ENCODE measurements around the gene PRR22.

Gene PRR22

GRCh38 chr19:5814123-5814851 is 29.7 kb upstream of the PRR22 start:
- in situ Hi-C loops (cut with MboI; ENCODE audit: low sequenced_read_pairs), result no loop called here

DNA sequence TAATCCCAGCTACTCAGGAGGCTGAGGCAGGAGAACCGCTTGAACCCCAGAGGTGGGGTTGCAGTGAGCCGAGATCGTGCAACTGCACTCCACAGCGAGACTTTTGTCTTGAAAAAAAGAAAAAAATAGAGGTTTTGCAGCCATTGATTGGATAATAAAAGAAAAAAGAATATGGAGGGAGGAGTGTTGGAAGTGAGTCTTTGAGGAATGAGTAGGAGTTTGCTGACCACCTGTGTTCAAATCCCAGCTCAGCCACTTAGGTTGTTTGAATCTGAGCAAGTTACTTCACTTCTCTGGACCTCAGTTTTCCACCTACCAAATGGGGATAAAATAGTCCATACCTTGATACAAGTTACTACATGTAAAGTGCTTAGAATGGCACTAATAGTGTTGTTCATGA is 26.6 kb upstream of the PRR22 start:
- in situ Hi-C loops (cut with MboI; ENCODE audit: low sequenced_read_pairs), result no loop called here

- in situ Hi-C loops (cut with MboI; ENCODE audit: low sequenced_read_pairs), result loop anchor here (10.0 kb wide), 1 partner anchor 215 kb away; no protein-coding TSS in a partner anchor
Observed at GRCh38 chr19:5809469-5809868, 24.9 kb upstream of the PRR22 start.

- in situ Hi-C loops (cut with MboI; ENCODE audit: low sequenced_read_pairs), result loop anchor here (10.0 kb wide), 1 partner anchor 216 kb away; no protein-coding TSS in a partner anchor
Observed at GRCh38 chr19:5809053-5809452, 24.5 kb upstream of the PRR22 start.

DNA sequence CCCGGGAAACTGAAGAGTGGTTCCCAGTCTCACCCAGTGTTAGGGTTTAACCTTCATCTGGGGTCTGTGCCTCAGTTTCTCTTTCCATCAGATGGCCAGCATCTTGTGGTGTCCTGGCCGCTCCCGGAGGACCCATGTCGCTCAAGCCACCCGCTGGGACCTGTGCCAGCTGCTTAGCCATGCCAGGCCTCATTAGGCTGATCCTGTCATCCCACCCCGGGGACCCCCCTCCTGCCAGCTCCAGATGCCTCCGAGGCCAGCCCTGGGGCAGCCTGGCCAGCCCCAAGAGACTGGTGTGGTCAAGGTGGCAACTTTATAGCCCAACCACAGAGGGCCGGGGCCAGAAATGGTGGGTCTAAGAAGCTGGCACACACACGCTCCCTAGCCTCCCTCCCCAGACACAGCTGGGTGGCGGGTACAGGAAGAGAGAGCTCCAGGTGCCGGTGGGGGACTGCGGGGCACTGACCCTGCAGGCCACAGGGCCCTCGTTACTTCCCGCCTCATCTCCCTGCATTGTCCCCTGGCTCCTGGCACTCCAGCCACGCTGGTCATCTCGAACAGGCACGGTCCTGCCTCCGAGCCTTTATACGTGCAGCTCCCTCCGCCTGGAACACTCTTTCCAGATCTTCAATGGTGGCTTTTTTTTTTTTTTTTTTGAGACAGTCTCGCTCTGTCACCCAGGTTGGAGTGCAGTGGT is 23.7 kb upstream of the PRR22 start:
- in situ Hi-C loops (cut with MboI; ENCODE audit: low sequenced_read_pairs), result loop anchor here (10.0 kb wide), 1 partner anchor 217 kb away; no protein-coding TSS in a partner anchor

DNA sequence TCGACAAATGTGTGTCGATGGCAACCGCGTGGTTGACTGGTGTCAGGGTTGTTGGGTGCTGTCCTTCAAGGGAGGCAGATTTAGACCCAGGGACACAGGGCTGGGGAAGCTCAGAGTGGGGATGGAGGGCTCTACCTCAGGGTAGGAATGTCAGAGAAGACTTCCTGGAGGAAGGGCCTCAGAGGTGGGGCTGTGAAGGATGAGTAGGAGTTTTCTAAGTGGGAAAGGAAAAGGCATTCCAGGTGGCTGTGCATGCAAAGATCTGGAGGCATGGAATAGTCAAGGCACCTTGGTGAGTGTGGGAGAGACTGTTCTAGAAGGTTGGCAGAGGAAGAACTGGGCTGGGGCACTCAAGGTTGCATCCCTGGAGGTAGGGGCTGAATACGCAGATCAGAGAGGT is 22.4 kb upstream of the PRR22 start:
- in situ Hi-C loops (cut with MboI; ENCODE audit: low sequenced_read_pairs), result loop anchor here (10.0 kb wide), 1 partner anchor 218 kb away; no protein-coding TSS in a partner anchor

- in situ Hi-C loops (cut with MboI; ENCODE audit: low sequenced_read_pairs), result loop anchor here (10.0 kb wide), 1 partner anchor 219 kb away; no protein-coding TSS in a partner anchor
Observed at GRCh38 chr19:5806133-5806489, 21.6 kb upstream of the PRR22 start.

DNA sequence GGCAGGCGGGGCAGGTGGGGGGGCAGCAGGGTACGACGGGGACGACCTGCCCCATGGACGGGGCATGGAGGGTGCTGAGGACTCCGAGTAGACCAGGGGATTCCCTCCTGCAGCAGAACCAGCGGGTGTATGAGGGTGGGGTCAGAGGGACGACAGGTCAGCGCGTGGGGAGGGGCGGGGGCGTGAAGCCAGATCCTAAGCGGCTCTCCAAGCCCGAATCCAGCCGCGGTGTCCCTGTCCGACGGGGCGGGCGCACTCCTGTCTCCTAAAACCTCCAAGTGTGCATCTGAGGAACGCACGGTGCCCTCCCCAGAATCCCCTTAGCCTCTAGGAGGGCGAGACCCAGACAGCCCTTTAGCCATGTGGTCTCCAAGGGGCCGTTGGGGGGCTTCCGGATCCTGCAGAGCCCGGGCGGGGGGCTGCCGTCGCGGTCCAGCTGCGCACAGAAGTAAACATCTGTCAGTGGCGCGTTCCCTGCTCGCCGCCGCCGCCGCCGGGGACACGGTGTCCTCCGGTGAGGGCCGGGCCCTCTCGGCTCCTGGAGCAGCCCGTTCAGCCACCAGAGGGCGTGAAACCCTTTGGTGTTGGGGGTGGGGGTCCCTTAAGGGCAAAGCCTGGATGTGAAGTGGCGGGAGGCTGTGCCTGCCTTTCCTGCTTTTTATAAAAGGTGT is 21.1 kb upstream of the PRR22 start:
- in situ Hi-C loops (cut with MboI; ENCODE audit: low sequenced_read_pairs), result loop anchor here (10.0 kb wide), 1 partner anchor 219 kb away; no protein-coding TSS in a partner anchor

- in situ Hi-C loops (cut with MboI; ENCODE audit: low sequenced_read_pairs), result loop anchor here (10.0 kb wide), 1 partner anchor 220 kb away; no protein-coding TSS in a partner anchor
Observed at GRCh38 chr19:5804516-5805461, 20.2 kb upstream of the PRR22 start, which contains the start of gene NRTN. Gene NRTN, plus strand, starts transcription at chr19:5805067. Its CDS starts 19,099 bp downstream, at chr19:5824166.

DNA sequence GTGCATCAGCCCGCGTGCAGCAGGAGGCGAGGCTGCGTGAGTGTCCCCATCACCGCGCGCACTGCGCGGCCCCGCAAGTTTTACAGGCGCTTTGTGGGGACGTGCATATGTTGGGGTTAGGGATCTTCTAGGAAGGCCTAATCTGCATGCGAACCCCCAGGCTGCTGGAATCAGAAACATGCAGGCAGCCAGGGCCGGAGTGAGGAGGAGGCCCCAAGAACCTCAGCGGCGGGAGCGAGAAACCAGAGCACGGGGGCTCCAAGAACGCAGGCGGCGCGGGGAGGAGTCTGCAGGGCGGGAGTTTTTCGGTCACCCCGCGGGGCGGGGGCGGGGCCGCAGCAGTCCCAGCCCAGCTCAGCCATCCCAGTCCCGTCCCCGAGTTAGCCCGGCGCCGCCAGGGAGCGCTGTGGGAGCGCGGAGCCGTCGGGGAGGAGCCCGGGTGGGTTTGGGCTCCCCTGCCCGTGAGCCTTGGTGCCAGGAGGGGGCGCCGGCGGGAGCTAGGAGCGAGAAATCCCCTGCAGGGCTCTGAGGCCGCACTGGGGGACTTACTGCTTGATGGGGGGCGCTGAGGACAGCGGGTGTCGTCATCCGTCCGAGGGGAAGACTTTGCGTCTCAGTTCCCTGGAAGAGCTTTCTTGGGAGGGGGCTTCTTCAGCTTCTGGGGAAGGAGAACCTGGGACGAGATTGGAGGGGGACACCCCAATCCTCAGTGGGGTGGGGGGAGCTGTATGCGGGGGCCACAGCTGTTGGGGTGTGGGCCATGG is 19.4 kb upstream of the PRR22 start:
- in situ Hi-C loops (cut with MboI; ENCODE audit: low sequenced_read_pairs), result loop anchor here (10.0 kb wide), 1 partner anchor 221 kb away; no protein-coding TSS in a partner anchor

GRCh38 chr19:5803441-5803751 is 18.9 kb upstream of the PRR22 start:
- in situ Hi-C loops (cut with MboI; ENCODE audit: low sequenced_read_pairs), result loop anchor here (10.0 kb wide), 1 partner anchor 221 kb away; no protein-coding TSS in a partner anchor

DNA sequence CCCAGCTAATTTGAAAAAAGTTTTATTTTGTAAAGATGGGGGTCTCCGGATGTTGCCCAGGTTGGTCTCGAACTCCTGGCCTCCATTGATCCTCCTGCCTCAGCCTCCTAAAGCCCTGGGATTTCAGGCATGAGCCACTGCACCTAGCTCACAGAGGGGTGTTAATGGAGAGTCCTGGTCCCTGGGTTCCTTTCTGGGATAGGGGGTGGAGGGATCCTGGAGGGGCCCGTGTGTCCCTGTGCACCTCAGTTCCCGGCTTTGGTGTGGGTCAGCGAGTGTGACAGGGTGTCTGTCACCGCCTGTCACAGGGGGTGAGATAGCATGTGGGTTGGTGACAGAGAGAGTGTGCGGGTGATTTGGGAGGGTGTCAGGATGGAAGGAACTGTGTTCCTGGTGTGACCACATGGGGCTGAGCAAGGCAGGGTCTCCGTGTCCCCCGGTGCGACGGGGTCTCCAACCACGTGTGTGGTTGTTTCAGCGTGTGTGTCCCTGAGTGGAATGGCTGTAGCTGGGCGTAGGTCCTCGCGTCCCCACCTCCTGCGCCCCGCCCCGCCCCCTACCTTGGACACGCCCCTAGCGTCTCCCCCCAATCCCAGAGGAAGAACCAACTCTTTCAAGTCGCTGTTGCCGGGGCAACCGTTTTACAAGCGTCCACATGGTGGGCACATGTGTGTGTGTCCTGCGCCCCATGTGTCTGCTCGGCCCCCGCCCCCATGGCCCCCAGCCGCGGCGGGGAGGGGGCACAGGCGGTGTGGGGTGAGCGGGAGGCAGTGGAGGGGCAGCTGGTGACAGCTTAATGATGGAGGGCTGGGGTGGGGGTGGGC is 17.5 kb upstream of the PRR22 start:
- in situ Hi-C loops (cut with MboI; ENCODE audit: low sequenced_read_pairs), result loop anchor here (10.0 kb wide), 1 partner anchor 223 kb away; no protein-coding TSS in a partner anchor

- in situ Hi-C loops (cut with MboI; ENCODE audit: low sequenced_read_pairs), result loop anchor here (10.0 kb wide), 1 partner anchor 224 kb away; no protein-coding TSS in a partner anchor
Observed at GRCh38 chr19:5800361-5801270, 16.1 kb upstream of the PRR22 start.

DNA sequence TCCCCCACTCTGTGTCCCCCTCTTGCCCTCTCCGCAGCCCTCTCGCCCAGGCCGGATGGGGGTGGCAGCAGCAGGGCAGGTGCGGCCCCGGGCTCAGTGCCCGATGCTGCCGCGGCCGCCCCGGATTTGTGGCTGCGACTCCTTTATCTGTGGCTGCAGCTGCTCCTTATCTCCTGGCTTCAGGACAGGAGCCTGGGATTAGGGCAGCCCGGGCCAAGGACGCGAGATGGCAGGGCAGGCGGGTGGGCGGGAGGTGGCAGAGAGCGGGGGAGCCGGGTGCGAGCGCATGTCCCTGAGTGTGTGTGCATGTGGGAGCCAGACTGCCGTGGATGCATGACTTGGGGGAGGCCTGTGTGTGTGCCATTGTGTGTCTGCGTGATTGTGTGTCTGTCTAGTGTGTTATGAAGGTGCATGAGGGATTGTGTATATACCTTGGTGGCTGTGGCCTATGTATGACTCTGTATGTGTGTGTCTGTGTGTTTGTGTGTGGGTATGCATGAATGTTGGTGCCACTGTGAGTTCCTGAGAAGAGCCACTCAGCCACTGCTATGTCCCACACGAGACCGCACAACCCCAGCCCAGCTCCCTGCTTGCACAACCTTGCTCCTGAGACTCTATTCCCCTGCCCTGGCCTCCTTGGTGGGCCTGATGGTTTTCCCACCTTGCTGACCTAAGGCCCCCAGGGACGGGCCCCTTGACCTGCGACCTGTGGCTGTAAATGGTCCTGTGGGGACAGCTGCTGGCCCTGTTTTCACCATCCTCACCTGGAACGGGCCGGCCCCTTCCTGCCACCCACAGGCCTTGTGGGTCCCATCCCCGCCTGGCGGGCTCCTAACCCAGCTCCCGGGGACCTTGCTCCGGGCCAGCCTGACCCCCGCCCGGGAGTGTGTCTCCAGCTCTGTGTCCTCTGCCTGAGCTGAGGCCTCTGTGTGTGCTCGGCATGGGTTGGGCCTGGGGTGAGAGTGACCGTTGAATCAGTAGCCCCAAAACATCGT is 15.0 kb upstream of the PRR22 start:
- in situ Hi-C loops (cut with MboI; ENCODE audit: low sequenced_read_pairs), result loop anchor here (10.0 kb wide), 1 partner anchor 225 kb away; no protein-coding TSS in a partner anchor

DNA sequence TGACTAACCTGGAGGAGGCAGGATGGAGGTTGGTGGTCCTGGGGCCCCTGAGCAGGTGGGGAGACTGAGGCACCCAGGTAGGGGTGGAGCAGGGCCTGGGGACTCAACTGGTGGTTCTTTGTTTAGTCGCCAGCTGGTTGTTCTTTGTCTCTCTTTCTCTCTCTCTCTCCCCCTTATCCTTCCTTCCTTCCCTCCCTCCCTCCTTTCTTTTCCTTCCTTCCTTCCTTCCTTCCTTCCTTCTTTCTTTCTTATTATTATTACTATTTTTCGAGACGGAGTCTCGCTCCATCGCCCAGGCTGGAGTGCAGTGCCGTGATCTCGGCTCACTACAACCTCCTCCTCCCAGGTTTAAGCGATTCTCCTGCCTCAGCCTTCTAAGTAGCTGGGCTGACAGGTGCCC is 13.7 kb upstream of the PRR22 start:
- in situ Hi-C loops (cut with MboI; ENCODE audit: low sequenced_read_pairs), result no loop called here

DNA sequence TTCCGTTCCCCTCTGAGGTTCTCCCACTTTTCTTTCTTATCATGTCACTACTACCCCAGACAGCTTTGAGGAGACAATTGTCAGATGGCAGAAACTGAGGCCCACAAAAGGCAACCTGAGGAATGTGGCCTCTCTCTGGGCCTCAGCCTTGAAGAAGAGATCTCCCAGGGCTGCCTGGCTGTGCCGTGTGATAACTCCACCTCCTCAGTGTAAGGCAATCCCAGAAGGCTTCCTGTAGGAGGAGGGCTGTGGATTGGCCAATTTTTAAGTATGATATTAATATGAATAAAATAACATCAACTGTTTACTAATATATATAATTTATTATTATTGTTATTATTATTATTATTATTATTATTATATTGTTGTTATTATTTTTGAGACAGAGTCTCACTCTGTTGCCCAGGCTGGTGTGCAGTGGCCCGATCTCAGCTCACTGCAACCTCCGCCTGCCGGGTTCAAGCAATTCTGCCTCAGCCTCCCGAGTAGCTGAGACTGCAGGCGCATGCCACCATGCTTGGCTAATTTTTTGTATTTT is 10.9 kb upstream of the PRR22 start:
- in situ Hi-C loops (cut with MboI; ENCODE audit: low sequenced_read_pairs), result no loop called here

Measured in HL-60/S4 treated with phorbol 12-myristate 13-acetate at 8.2 ng/mL for 4 days and 3 days (cell line).